Endothelial cell of umbilical vein (primary cell): ENCODE data around the gene CTBP1. TPM values are rescaled to one million over a fixed set of nuclear protein-coding genes. Genes with fewer than 3 reads are reported as not detected.

Source experiments
- BruUV-seq: library from RNA; stranded (reverse); fragments of 400-500 nt; replicated peaks from 2 replicates; lab custom pipeline; 2021; lab: Mats Ljungman, UMichigan
- CTCF ChIA-PET: fragments of 300-600, 350-600 bp; sonication (Branson Sonifier 250); formaldehyde crosslinking; loops from one replicate; lab custom pipeline; 2021; ENCODE audit warnings: antibody characterized with exemption, inconsistent platforms; lab: Charles Lee
- POLR2A ChIA-PET: fragments of 300-600, 350-600 bp; sonication (Branson Sonifier 250); formaldehyde crosslinking; loops from one replicate; lab custom pipeline; 2021; ENCODE audit warnings: antibody characterized with exemption, inconsistent platforms; lab: Charles Lee
- DNase-seq: peaks from one replicate; pipeline ENCODE4 v3.0.0-alpha.2; 2011; ENCODE audit warnings: low read depth, low spot score
- FAIRE-seq: peaks from 2 replicates; lab custom pipeline; 2011; peaks lifted over from hg19 to GRCh38; lab: Jason Lieb, UNC
- H2AFZ ChIP-seq: 2 replicates; pipeline ENCODE4 v1.6.0; 2012; ENCODE audit warnings: low read depth, low read length, control low read depth, inconsistent platforms
- H3K27ac ChIP-seq: 2 replicates; pipeline ENCODE4 v1.5.1; 2011; ENCODE audit warnings: low read depth, mild to moderate bottlenecking, control low read depth, low read length, moderate library complexity; ENCODE audit not compliant: insufficient read depth
- H3K27me3 ChIP-seq, 2 experiments: 2 replicates each; pipeline versions ENCODE4 v1.6.0 to v1.6.1; 2011; ENCODE audit warnings: low read length in 2 of 2, mixed read lengths in 1 of 2; ENCODE audit not compliant: control insufficient read depth in 2 of 2, insufficient read depth in 2 of 2
- H3K36me3 ChIP-seq, 2 experiments: 2 replicates in 1 of 2; 3 replicates in 1 of 2; pipeline ENCODE4 v1.5.1; 2011; ENCODE audit warnings: low read length in 2 of 2, mild to moderate bottlenecking in 1 of 2, moderate library complexity in 1 of 2; ENCODE audit not compliant: control insufficient read depth in 2 of 2, insufficient read depth in 2 of 2; ENCODE audit errors: extremely low read depth in 1 of 2
- H3K4me1 ChIP-seq: 3 replicates; pipeline ENCODE4 v1.5.1; 2011; ENCODE audit warnings: mild to moderate bottlenecking, low read length; ENCODE audit not compliant: control insufficient read depth, insufficient read depth; ENCODE audit errors: extremely low read depth
- H3K4me2 ChIP-seq: 2 replicates; pipeline ENCODE4 v1.6.1; 2011; ENCODE audit warnings: low read length, control low read depth, mixed read lengths; ENCODE audit not compliant: insufficient read depth
- H3K4me3 ChIP-seq, 3 experiments: fragments of 200-600 bp in 1 of 3; sonication (generic), shearing (Covaris generic) in 1 of 3; replicated peaks in 1 of 3; 2 replicates each; pipeline ENCODE4 v1.5.1; 2011 to 2016; ENCODE audit warnings: control low read depth in 3 of 3, low read length in 3 of 3, mild to moderate bottlenecking in 2 of 3, inconsistent platforms in 1 of 3, low read depth in 1 of 3, moderate library complexity in 1 of 3; ENCODE audit not compliant: insufficient read depth in 1 of 3
- H3K79me2 ChIP-seq: 2 replicates; pipeline ENCODE4 v1.6.0; 2012; ENCODE audit warnings: low read length, inconsistent platforms; ENCODE audit not compliant: control insufficient read depth, insufficient read depth
- H3K9ac ChIP-seq: replicated peaks from 2 replicates; pipeline ENCODE3; 2011; ENCODE audit warnings: low read length, control low read depth; ENCODE audit not compliant: insufficient read depth; ENCODE audit errors: extremely low read depth
- H3K9me1 ChIP-seq: replicated peaks from 3 replicates; pipeline ENCODE4 v1.6.0; 2011; ENCODE audit warnings: mild to moderate bottlenecking, low read length; ENCODE audit not compliant: control insufficient read depth, insufficient read depth; ENCODE audit errors: extremely low read depth
- H3K9me3 ChIP-seq: replicated peaks from 2 replicates; pipeline ENCODE4 v1.5.1; 2012; ENCODE audit warnings: low read length, inconsistent platforms; ENCODE audit not compliant: control insufficient read depth, insufficient read depth
- H4K20me1 ChIP-seq: replicated peaks from 2 replicates; pipeline ENCODE3; 2011; ENCODE audit warnings: mild to moderate bottlenecking, low read length; ENCODE audit not compliant: control insufficient read depth, insufficient read depth; ENCODE audit errors: extremely low read depth
- CTCF ChIP-seq, 2 donors: IDR thresholded peaks; 1 replicate in 1 of 2; 2 replicates in 1 of 2; pipeline ENCODE4 v1.5.1; 2011; ENCODE audit warnings: low read length in 2 of 2, mild to moderate bottlenecking in 2 of 2, moderate library complexity in 2 of 2, control low read depth in 1 of 2, inconsistent platforms in 1 of 2, low read depth in 1 of 2; ENCODE audit not compliant: insufficient read depth in 1 of 2; ENCODE audit errors: extremely low read depth in 1 of 2
- EZH2 ChIP-seq: IDR thresholded peaks from 2 replicates; pipeline ENCODE4 v1.6.1; 2012; ENCODE audit warnings: borderline replicate concordance, low read depth, mild to moderate bottlenecking, moderate library complexity, low read length, inconsistent platforms; ENCODE audit not compliant: severe bottlenecking
- FOS ChIP-seq: IDR thresholded peaks from 2 replicates; pipeline ENCODE4 v1.6.1; 2011; ENCODE audit warnings: mild to moderate bottlenecking, low read length, moderate library complexity, borderline replicate concordance; ENCODE audit not compliant: insufficient read depth
- GATA2 ChIP-seq: IDR thresholded peaks from 2 replicates; pipeline ENCODE4 v1.7.0; 2011; ENCODE audit warnings: low read depth, mild to moderate bottlenecking, moderate library complexity, mixed read lengths, low read length; ENCODE audit not compliant: insufficient read length, insufficient read depth
- JUN ChIP-seq: IDR thresholded peaks from 2 replicates; pipeline ENCODE4 v1.6.1; 2011; ENCODE audit warnings: borderline replicate concordance, low read depth; ENCODE audit not compliant: insufficient read length, insufficient read depth
- MAX ChIP-seq: IDR thresholded peaks from 2 replicates; pipeline ENCODE4 v1.6.1; 2011; ENCODE audit not compliant: insufficient read depth, insufficient read length
- MYC ChIP-seq: IDR thresholded peaks from one replicate; pipeline ENCODE4 v1.6.1; 2011; ENCODE audit warnings: mild to moderate bottlenecking, low read depth, low read length
- POLR2A ChIP-seq: IDR thresholded peaks from 2 replicates; pipeline ENCODE4 v1.6.1; 2012; ENCODE audit warnings: low read depth, mild to moderate bottlenecking, control low read depth, low read length
- POLR2AphosphoS5 ChIP-seq: IDR thresholded peaks from 2 replicates; pipeline ENCODE4 v1.6.1; 2012; ENCODE audit warnings: low read depth, mild to moderate bottlenecking, control low read depth, low read length, moderate library complexity; ENCODE audit not compliant: insufficient read depth
- dilution Hi-C: fragments of 300-500 bp; cut with MboI; formaldehyde crosslinking; loops from one replicate; pipeline ENCODE4 v1.15.0; 2019; ENCODE audit warnings: low sequenced_read_pairs; ENCODE audit not compliant: extremely low pct_ligation_motif_present
- intact Hi-C: fragments of 100-400 bp; cut with micrococcal nuclease; formaldehyde crosslinking; loops from one replicate; pipeline ENCODE4 v1.10.0; 2022
- polyA plus RNA-seq, 4 experiments: library from polyadenylated mRNA; depleted of rRNA in 3 of 4; stranded (reverse) in 3 of 4; unstranded in 1 of 4; fragments of >200 nt; gene quantifications; 2 replicates each; pipeline versions ENCODE4 v1.2.1 to v1.2.3, GENCODE V29; 2011 to 2012; ENCODE audit warnings: missing spikeins in 1 of 4
- total RNA-seq: library from RNA; stranded (reverse); gene quantifications from 2 replicates; pipeline ENCODE4 v1.2.3, GENCODE V29; 2021

The CTBP1 gene
- total and polyA plus RNA-seq, 2 donors (not counting 3 experiments of a cell fraction or from before 2014, with no cell fraction given): 165 to 167 TPM

GRCh38 chr4:1236103-1236641 lies 12.8 kb downstream of the CTBP1 start:
- TF ChIP-seq POLR2A (no peak), JUN (no peak), MAX (no peak), MYC (no peak), FOS (no peak), CTCF (IDR thresholded peaks at IDR 0.05; ENCODE audit: extremely low read depth in 1 of 2, insufficient read depth in 1 of 2, low read depth in 1 of 2, low read length in 2 of 2) (no peak), POLR2AphosphoS5 (no peak), EZH2 (no peak), GATA2 (no peak)
- FAIRE-seq (no peak), DNase-seq (no peak)
- intact Hi-C loops: loop anchor here (5.0 kb wide), 1 partner anchor 71 kb away; no protein-coding TSS in a partner anchor
- Histone ChIP-seq H3K4me3 (no peak overlapping the region), H3K9ac (no peak overlapping the region), H3K9me1 (no peaks in the 10 kb centered on the region), H3K27me3 (no peaks in the 10 kb centered on the region), H3K79me2 (peaks cover 27% of the 10 kb centered on the region), H3K4me1 (peaks cover 22% of the 10 kb centered on the region), H3K9me3 (no peaks in the 10 kb centered on the region), H3K36me3 (peaks cover 3 to 50% of the 10 kb centered on the region in 2 experiments), H3K4me2 (no peak overlapping the region), H4K20me1 (no peaks in the 10 kb centered on the region), H2AFZ (no peak overlapping the region), H3K27ac (no peak overlapping the region)
- BruUV-seq: no TSS peak
- POLR2A ChIA-PET: no interaction called here
- CTCF ChIA-PET: interaction anchor here (1.4 kb wide), 1 partner anchor 105 kb away, joined by 4 read pairs; no protein-coding TSS in a partner anchor
- dilution Hi-C loops: no loop called here
